ENCODE data around the gene UBE2O.

DNA sequence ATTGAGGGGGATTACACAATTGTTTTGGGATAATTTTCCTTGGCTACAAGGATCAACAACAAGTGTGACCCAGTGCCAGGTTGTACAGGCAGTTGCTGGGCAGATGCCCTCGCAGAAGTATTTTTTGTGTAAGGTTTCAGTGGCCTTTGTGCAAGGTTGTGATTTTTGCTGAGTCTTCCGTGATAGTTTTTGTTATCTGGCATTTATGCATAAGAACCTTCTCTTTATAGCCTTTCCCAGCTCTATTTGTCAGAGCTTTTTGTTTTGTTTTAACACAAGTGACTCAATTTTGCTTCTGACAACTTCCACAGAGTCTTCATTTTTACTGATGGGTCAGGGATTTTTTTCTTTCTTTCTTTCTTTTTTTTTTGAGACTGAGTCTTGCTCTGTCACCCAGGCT, 92.5 kb downstream of the UBE2O start:
- no peak for TF ChIP-seq POLR2A (IDR thresholded peaks at IDR 0.05)
- TF ChIP-seq, protein P1, sequence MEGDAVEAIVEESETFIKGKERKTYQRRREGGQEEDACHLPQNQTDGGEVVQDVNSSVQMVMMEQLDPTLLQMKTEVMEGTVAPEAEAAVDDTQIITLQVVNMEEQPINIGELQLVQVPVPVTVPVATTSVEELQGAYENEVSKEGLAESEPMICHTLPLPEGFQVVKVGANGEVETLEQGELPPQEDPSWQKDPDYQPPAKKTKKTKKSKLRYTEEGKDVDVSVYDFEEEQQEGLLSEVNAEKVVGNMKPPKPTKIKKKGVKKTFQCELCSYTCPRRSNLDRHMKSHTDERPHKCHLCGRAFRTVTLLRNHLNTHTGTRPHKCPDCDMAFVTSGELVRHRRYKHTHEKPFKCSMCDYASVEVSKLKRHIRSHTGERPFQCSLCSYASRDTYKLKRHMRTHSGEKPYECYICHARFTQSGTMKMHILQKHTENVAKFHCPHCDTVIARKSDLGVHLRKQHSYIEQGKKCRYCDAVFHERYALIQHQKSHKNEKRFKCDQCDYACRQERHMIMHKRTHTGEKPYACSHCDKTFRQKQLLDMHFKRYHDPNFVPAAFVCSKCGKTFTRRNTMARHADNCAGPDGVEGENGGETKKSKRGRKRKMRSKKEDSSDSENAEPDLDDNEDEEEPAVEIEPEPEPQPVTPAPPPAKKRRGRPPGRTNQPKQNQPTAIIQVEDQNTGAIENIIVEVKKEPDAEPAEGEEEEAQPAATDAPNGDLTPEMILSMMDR (IDR thresholded peaks at IDR 0.05) = no peak

Data from lower leg skin (tissue), 3 donors.